Measurements from ENCODE around the gene NLRP1. TPM values are rescaled to one million over a fixed set of nuclear protein-coding genes. Genes with fewer than 3 reads are reported as not detected.

Gene NLRP1
- total and polyA plus RNA-seq, 8 donors: 9.0 to 83.7 (median 18.4) TPM

GRCh38 chr17:5629128-5629527, 44.8 kb upstream of the NLRP1 start:
- intact Hi-C loops (cut with DNase I; ENCODE audit: low total_unique reads): no loop called here
- WGBS, 5 donors: 78 to 91% (median 82%) methylated on average over 7 of the region's 7 CpGs
- Histone ChIP-seq H3K36me3 (no peaks in the 10 kb centered on the region), H3K4me1 (no peaks in the 10 kb centered on the region), H3K27me3 (peaks cover 0 to 46% (median 8%) of the 10 kb centered on the region in 3 donors), H3K4me3 (no peak overlapping the region), H3K9me3 (no peaks in the 10 kb centered on the region), H3K27ac (no peak overlapping the region)
- peak in 1 of 2 donors; percentile 3 for DNase-seq
- TF ChIP-seq POLR2A (IDR thresholded peaks at IDR 0.05): no peak
- no peak for TF ChIP-seq CTCF (IDR thresholded peaks at IDR 0.05)

DNA sequence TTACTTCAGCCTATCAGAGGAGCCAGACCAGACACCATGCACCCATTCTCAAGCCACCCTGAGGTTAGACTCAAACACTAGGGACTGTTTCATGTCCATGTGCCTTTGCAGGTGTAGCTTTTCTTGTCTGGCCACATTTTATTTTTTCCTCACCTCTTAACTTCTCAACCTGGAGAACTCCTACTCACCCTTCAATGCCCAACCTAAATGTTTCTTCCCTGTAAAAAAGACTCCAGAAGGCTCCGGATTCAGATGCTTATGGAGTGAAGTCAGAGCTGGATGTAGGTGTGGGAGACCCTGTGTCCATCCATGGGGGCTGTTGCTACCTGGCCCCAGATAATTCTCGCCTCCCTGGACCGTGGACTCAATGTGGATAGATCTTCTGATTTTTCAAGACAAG, 44.0 kb upstream of the NLRP1 start:
- Histone ChIP-seq H3K4me1 (no peaks in the 10 kb centered on the region), H3K27me3 (peaks cover 0 to 51% (median 8%) of the 10 kb centered on the region in 3 donors), H3K4me3 (no peak overlapping the region), H3K9me3 (no peaks in the 10 kb centered on the region), H3K36me3 (no peaks in the 10 kb centered on the region), H3K27ac (no peak overlapping the region)
- no peak for DNase-seq
- WGBS, 5 donors: 75 to 95% (median 87%) methylated on average over 3 of the region's 3 CpGs
- TF ChIP-seq POLR2A (IDR thresholded peaks at IDR 0.05) (no peak), EP300 (IDR thresholded peaks at IDR 0.05) (no peak), POLR2AphosphoS5 (IDR thresholded peaks at IDR 0.05) (no peak), CTCF (IDR thresholded peaks at IDR 0.05) (no peak)
- intact Hi-C loops (cut with DNase I; ENCODE audit: low total_unique reads): no loop called here

- TF ChIP-seq CTCF (IDR thresholded peaks at IDR 0.05): no peak
- no peak for TF ChIP-seq POLR2AphosphoS5 (IDR thresholded peaks at IDR 0.05)
- no peak for TF ChIP-seq EP300 (IDR thresholded peaks at IDR 0.05)
- no peak for TF ChIP-seq POLR2A (IDR thresholded peaks at IDR 0.05)
- no peak overlapping the region for H3K4me3 ChIP-seq
These were observed 39.9 kb upstream of the NLRP1 start for GRCh38 chr17:5624211-5624610.

GRCh38 chr17:5621729-5622128, 37.4 kb upstream of the NLRP1 start:
- Histone ChIP-seq H3K36me3 (no peaks in the 10 kb centered on the region), H3K9me3 (no peaks in the 10 kb centered on the region), H3K4me1 (no peaks in the 10 kb centered on the region), H3K27me3 (peaks cover 0 to 62% (median under 1%) of the 10 kb centered on the region in 3 donors), H3K4me3 (no peak overlapping the region), H3K27ac (no peak overlapping the region)
- TF ChIP-seq POLR2A (IDR thresholded peaks at IDR 0.05): no peak
- TF ChIP-seq CTCF (IDR thresholded peaks at IDR 0.05): no peak
- no peak for TF ChIP-seq EP300 (IDR thresholded peaks at IDR 0.05)
- no peak for TF ChIP-seq POLR2AphosphoS5 (IDR thresholded peaks at IDR 0.05)
- no peak for DNase-seq
- 63 to 83% (median 69%) methylated on average over 2 of the region's 2 CpGs for WGBS, 5 donors
- intact Hi-C loops (cut with DNase I; ENCODE audit: low total_unique reads): no loop called here

More at GRCh38 chr17:5624211-5624610, 39.9 kb upstream of the NLRP1 start:
- intact Hi-C loops (cut with DNase I; ENCODE audit: low total_unique reads): no loop called here
- Histone ChIP-seq H3K9me3 (no peaks in the 10 kb centered on the region), H3K4me1 (no peaks in the 10 kb centered on the region), H3K27me3 (peaks cover 0 to 69% (median 0%) of the 10 kb centered on the region in 3 donors), H3K27ac (no peak overlapping the region), H3K36me3 (no peaks in the 10 kb centered on the region)
- 38 to 57% (median 53%) methylated on average over 4 of the region's 4 CpGs for WGBS, 5 donors
- no peak for DNase-seq

Data from stomach (tissue), 9 donors.